IMR-90 (cell line): ENCODE results near the gene XPO4. TPM values are rescaled to one million over a fixed set of nuclear protein-coding genes. Genes with fewer than 3 reads are reported as not detected.

Experiments
- ATAC-seq: fragments of 200-7000 bp; cut with Tn5 transposase; 2 replicates; pipeline ENCODE4 v1.9.1; 2020; ENCODE audit warnings: low read depth, mild to moderate bottlenecking, moderate library complexity
- BruUV-seq: library from RNA; stranded (reverse); fragments of 400-500 nt; replicated peaks from 2 replicates; lab custom pipeline; 2021; lab: Mats Ljungman, UMichigan
- CTCF ChIA-PET: fragments of 300-600 bp; formaldehyde crosslinking; extraction: SDS; loops from one replicate; lab custom pipeline; 2021; ENCODE audit warnings: antibody characterized with exemption; lab: Yijun Ruan, JAX
- POLR2A ChIA-PET: fragments of 300-600 bp; sonication (Branson Sonifier 250); formaldehyde crosslinking; loops from one replicate; lab custom pipeline; 2022; ENCODE audit warnings: antibody characterized with exemption; ENCODE audit not compliant: unreplicated experiment; lab: Charles Lee
- DNase-seq: peaks from one replicate; pipeline ENCODE4 v3.0.0; 2013
- H2AFZ ChIP-seq: replicated peaks from 2 replicates; pipeline ENCODE3; 2013; ENCODE audit warnings: low read length, mild to moderate bottlenecking; ENCODE audit not compliant: poor library complexity
- H2AK5ac ChIP-seq: 2 replicates; pipeline ENCODE4 v1.6.1; 2013; ENCODE audit warnings: low read depth, low read length, inconsistent platforms
- H2AK9ac ChIP-seq: replicated peaks from 2 replicates; pipeline ENCODE3; 2013; ENCODE audit warnings: mild to moderate bottlenecking, low read depth, low read length, moderate library complexity; ENCODE audit not compliant: poor library complexity
- H2BK120ac ChIP-seq: 2 replicates; pipeline ENCODE4 v1.6.1; 2013; ENCODE audit warnings: low read depth, low read length, inconsistent platforms
- H2BK15ac ChIP-seq: 3 replicates; pipeline ENCODE4 v1.6.1; 2013; ENCODE audit warnings: low read depth, low read length, inconsistent platforms
- H2BK20ac ChIP-seq: 2 replicates; pipeline ENCODE4 v1.6.1; 2013; ENCODE audit warnings: low read depth, mild to moderate bottlenecking, inconsistent platforms, low read length, moderate library complexity
- H2BK5ac ChIP-seq: 2 replicates; pipeline ENCODE4 v1.6.1; 2013; ENCODE audit warnings: mild to moderate bottlenecking, low read depth, low read length, inconsistent platforms; ENCODE audit not compliant: poor library complexity, severe bottlenecking
- H3K14ac ChIP-seq: replicated peaks from 2 replicates; pipeline ENCODE4 v1.6.1; 2013; ENCODE audit warnings: low read depth, low read length, inconsistent platforms
- H3K18ac ChIP-seq: 2 replicates; pipeline ENCODE4 v1.6.1; 2013; ENCODE audit warnings: low read depth, low read length, control low read depth
- H3K23ac ChIP-seq: 2 replicates; pipeline ENCODE4 v1.6.1; 2013; ENCODE audit warnings: low read depth, low read length, inconsistent platforms
- H3K27ac ChIP-seq: 2 replicates; pipeline ENCODE4 v1.5.1; 2013; ENCODE audit warnings: mild to moderate bottlenecking, control low read depth, low read length; ENCODE audit not compliant: insufficient read depth
- H3K27me3 ChIP-seq: 2 replicates; pipeline ENCODE4 v1.6.1; 2013; ENCODE audit warnings: low read length; ENCODE audit not compliant: control insufficient read depth, insufficient read depth
- H3K36me3 ChIP-seq: 2 replicates; pipeline ENCODE4 v1.6.1; 2013; ENCODE audit warnings: low read length, mixed read lengths; ENCODE audit not compliant: control insufficient read depth, insufficient read depth
- H3K4ac ChIP-seq: 2 replicates; pipeline ENCODE4 v1.6.1; 2013; ENCODE audit warnings: low read depth, low read length, inconsistent platforms
- H3K4me1 ChIP-seq: 2 replicates; pipeline ENCODE4 v1.6.1; 2013; ENCODE audit warnings: low read length, mixed read lengths; ENCODE audit not compliant: control insufficient read depth, insufficient read depth
- H3K4me2 ChIP-seq: 2 replicates; pipeline ENCODE4 v1.6.1; 2013; ENCODE audit warnings: low read depth, mild to moderate bottlenecking, control low read depth, low read length, moderate library complexity
- H3K4me3 ChIP-seq: 2 replicates; pipeline ENCODE4 v1.5.1; 2013; ENCODE audit warnings: low read depth, mild to moderate bottlenecking, control low read depth, low read length, moderate library complexity; ENCODE audit not compliant: insufficient read depth
- H3K56ac ChIP-seq: 2 replicates; pipeline ENCODE4 v1.6.1; 2013; ENCODE audit warnings: low read length, inconsistent platforms; ENCODE audit not compliant: insufficient read depth; ENCODE audit errors: extremely low read depth
- H3K79me1 ChIP-seq, 2 experiments: 2 replicates each; pipeline ENCODE4 v1.6.1; 2013; ENCODE audit warnings: low read length in 2 of 2, inconsistent platforms in 1 of 2, low read depth in 1 of 2
- H3K9ac ChIP-seq: 2 replicates; pipeline ENCODE4 v1.6.1; 2013; ENCODE audit warnings: low read depth, low read length, control low read depth
- H3K9me1 ChIP-seq: 2 replicates; pipeline ENCODE4 v1.6.1; 2013; ENCODE audit warnings: low read length, inconsistent platforms; ENCODE audit not compliant: insufficient read depth
- H3K9me3 ChIP-seq: 2 replicates; pipeline ENCODE4 v1.6.1; 2013; ENCODE audit warnings: low read length; ENCODE audit not compliant: control insufficient read depth, insufficient read depth
- H4K20me1 ChIP-seq: 2 replicates; pipeline ENCODE4 v1.6.1; 2013; ENCODE audit warnings: low read length, inconsistent platforms; ENCODE audit not compliant: insufficient read depth
- H4K5ac ChIP-seq: 2 replicates; pipeline ENCODE4 v1.6.1; 2013; ENCODE audit warnings: mild to moderate bottlenecking, low read depth, low read length, control low read depth
- H4K8ac ChIP-seq, 2 experiments: 2 replicates each; pipeline ENCODE4 v1.6.1; 2013; ENCODE audit warnings: low read depth in 2 of 2, low read length in 2 of 2, control low read depth in 1 of 2, inconsistent platforms in 1 of 2
- H4K91ac ChIP-seq: 2 replicates; pipeline ENCODE4 v1.6.1; 2013; ENCODE audit warnings: low read depth, low read length, inconsistent platforms; ENCODE audit not compliant: insufficient read depth
- NFE2L2 ChIP-seq: fragments of 150-350 bp; IDR thresholded peaks from 2 replicates; pipeline ENCODE4 v1.6.1; 2016; ENCODE audit warnings: low read depth, mild to moderate bottlenecking, low read length
- WGBS, 2 experiments: methylation state at CpG; one replicate each; pipeline versions ENCODE4 v1.1.5 to v1.1.7; 2013; ENCODE audit warnings: missing lambda C conversion rate in 2 of 2; ENCODE audit not compliant: insufficient read length in 1 of 2; ENCODE audit errors: extremely low coverage in 2 of 2; 5-methylcytosine and 5-hydroxymethylcytosine counted together
- dilution Hi-C: fragments of 300-500 bp; cut with HindIII; formaldehyde crosslinking; loops from one replicate; pipeline ENCODE4 v1.14.3; 2018; ENCODE audit warnings: low sequenced_read_pairs; ENCODE audit not compliant: unreplicated experiment
- in situ Hi-C: fragments of 300-500 bp; cut with MboI; formaldehyde crosslinking; loops from 3 replicates; pipeline ENCODE4 v1.14.3; 2019; ENCODE audit warnings: low sequenced_read_pairs, inconsistent platforms, mixed read lengths
- intact Hi-C: fragments of 100-400 bp; cut with micrococcal nuclease; formaldehyde crosslinking; loops from 2 replicates; pipeline ENCODE4 v1.10.0; 2022
- polyA plus RNA-seq, 3 experiments: library from polyadenylated mRNA; depleted of rRNA; stranded (reverse); fragments of >200 nt; gene quantifications; 2 replicates each; pipeline ENCODE4 v1.2.3, GENCODE V29; 2012; ENCODE audit warnings: low replicate concordance in 1 of 3
- total RNA-seq: library from RNA; depleted of rRNA; stranded (reverse); fragments of >200 nt; gene quantifications from 2 replicates; pipeline ENCODE4 v1.2.3, GENCODE V29; 2012

The XPO4 gene
- total and polyA plus RNA-seq, 2 of the 4 experiments (the other 2 are of a cell fraction), result 5.0 to 21.1 TPM

GRCh38 chr13:20812890-20813289 lies 89.7 kb downstream of the XPO4 start:
- H3K56ac ChIP-seq, result no peak overlapping the region
- H2BK120ac ChIP-seq, result 0 out of 2 replicates have a peak overlapping the region, but pooled peaks have one; percentile 36
- intact Hi-C loops (no loop called here), in situ Hi-C loops (no loop called here), dilution Hi-C loops (no loop called here)
- no peak for TF ChIP-seq NFE2L2
- peaks cover 3 to 28% of the 10 kb centered on the region in 2 experiments; a peak in 2 of 4 replicates for H3K79me1 ChIP-seq
- H3K27me3 ChIP-seq, result no peaks in the 10 kb centered on the region
- H3K9me3 ChIP-seq, result no peaks in the 10 kb centered on the region
- H3K4me1 ChIP-seq, result peaks cover 7% of the 10 kb centered on the region
- CTCF ChIA-PET, result no interaction called here
- H4K20me1 ChIP-seq, result peaks cover 4% of the 10 kb centered on the region; the same call in 1 of the 2 replicates
- no peak overlapping the region for H2AK9ac ChIP-seq
- H3K9ac ChIP-seq, result no peak overlapping the region
- H2BK5ac ChIP-seq, result no peak overlapping the region
- peak overlapping the region; percentile 94 for H2AK5ac ChIP-seq
- H3K4me2 ChIP-seq, result no peak overlapping the region
- H2BK20ac ChIP-seq, result no peak overlapping the region
- peaks cover 3% of the 10 kb centered on the region for H3K36me3 ChIP-seq
- no peak for ATAC-seq
- no CpG with 5 or more reads among the region's 7 CpGs for WGBS, 2 experiments
- H4K8ac ChIP-seq, result peak overlapping the region in 1 of 2 experiments; percentile 13; a peak in 1 of 4 replicates
- no peak for DNase-seq
- POLR2A ChIA-PET, result no interaction called here
- no peak overlapping the region for H3K23ac ChIP-seq
- H3K4me3 ChIP-seq, result no peak overlapping the region
- H3K14ac ChIP-seq, result no peak overlapping the region
- H4K5ac ChIP-seq, result peak overlapping the region; percentile 5; the same call in 1 of the 2 replicates
- peak overlapping the region; percentile 12; the same call in 1 of the 3 replicates for H2BK15ac ChIP-seq
- peak overlapping the region; percentile 37; the same call in 1 of the 2 replicates for H3K18ac ChIP-seq
- BruUV-seq, result no TSS peak
- H4K91ac ChIP-seq, result no peak overlapping the region
- peak overlapping the region; percentile 27; the same call in 1 of the 2 replicates for H3K27ac ChIP-seq
- H3K9me1 ChIP-seq, result peaks cover 4% of the 10 kb centered on the region
- peak overlapping the region; percentile 75; the same call in 1 of the 2 replicates for H3K4ac ChIP-seq
- no peak overlapping the region for H2AFZ ChIP-seq
